ENCODE data around the gene PCDH10. TPM values are rescaled to one million over a fixed set of nuclear protein-coding genes. Genes with fewer than 3 reads are reported as not detected.
"Not testable (repeated sequence)": the region's sequence is repeated elsewhere in the genome, so short reads cannot be mapped to it uniquely, and the experiment has no call there.

Gene PCDH10
- total RNA-seq, 3 donors from 2014 or later: 0.33 to 0.44 TPM; not detected in 1

GRCh38 chr4:133190098-133190497 lies 41.0 kb downstream of the PCDH10 start:
- TF ChIP-seq POLR2A (IDR thresholded peaks at IDR 0.05) (no peak), CTCF (IDR thresholded peaks at IDR 0.05) (no peak), POLR2AphosphoS5 (IDR thresholded peaks at IDR 0.05) (no peak)
- Histone ChIP-seq H3K4me3 (no peak overlapping the region), H3K36me3 (no peaks in the 10 kb centered on the region), H3K9me3 (no peaks in the 10 kb centered on the region), H3K27me3 (no peaks in the 10 kb centered on the region), H3K4me1 (no peaks in the 10 kb centered on the region), H3K27ac (no peak overlapping the region)
- intact Hi-C loops (cut with DNase I; ENCODE audit: low total_unique reads): no loop called here
- no peak for DNase-seq (ENCODE audit: low spot score in 2 of 2)

- H3K27me3 ChIP-seq: no peaks in the 10 kb centered on the region
- DNase-seq (ENCODE audit: low spot score in 2 of 2): no peak
- no peak overlapping the region for H3K27ac ChIP-seq
- TF ChIP-seq POLR2A (IDR thresholded peaks at IDR 0.05): no peak
- no peaks in the 10 kb centered on the region for H3K4me1 ChIP-seq
- intact Hi-C loops (cut with DNase I; ENCODE audit: low total_unique reads): no loop called here
- no peak overlapping the region for H3K4me3 ChIP-seq
- H3K9me3 ChIP-seq: no peaks in the 10 kb centered on the region
- H3K36me3 ChIP-seq: no peaks in the 10 kb centered on the region
Measured at GRCh38 chr4:133208694-133209285, 59.7 kb downstream of the PCDH10 start.

- H3K27ac ChIP-seq: no peak overlapping the region
- intact Hi-C loops (cut with DNase I; ENCODE audit: low total_unique reads): no loop called here
- TF ChIP-seq CTCF (IDR thresholded peaks at IDR 0.05) (no peak), POLR2A (IDR thresholded peaks at IDR 0.05) (no peak), POLR2AphosphoS5 (IDR thresholded peaks at IDR 0.05) (no peak)
- DNase-seq (ENCODE audit: low spot score in 2 of 2): no peak
- no peaks in the 10 kb centered on the region for H3K27me3 ChIP-seq
- no peaks in the 10 kb centered on the region for H3K4me1 ChIP-seq
- no peaks in the 10 kb centered on the region for H3K36me3 ChIP-seq
- no peak overlapping the region for H3K4me3 ChIP-seq
- H3K9me3 ChIP-seq: no peaks in the 10 kb centered on the region
Measured at GRCh38 chr4:133233922-133234321, 84.8 kb downstream of the PCDH10 start.

DNA sequence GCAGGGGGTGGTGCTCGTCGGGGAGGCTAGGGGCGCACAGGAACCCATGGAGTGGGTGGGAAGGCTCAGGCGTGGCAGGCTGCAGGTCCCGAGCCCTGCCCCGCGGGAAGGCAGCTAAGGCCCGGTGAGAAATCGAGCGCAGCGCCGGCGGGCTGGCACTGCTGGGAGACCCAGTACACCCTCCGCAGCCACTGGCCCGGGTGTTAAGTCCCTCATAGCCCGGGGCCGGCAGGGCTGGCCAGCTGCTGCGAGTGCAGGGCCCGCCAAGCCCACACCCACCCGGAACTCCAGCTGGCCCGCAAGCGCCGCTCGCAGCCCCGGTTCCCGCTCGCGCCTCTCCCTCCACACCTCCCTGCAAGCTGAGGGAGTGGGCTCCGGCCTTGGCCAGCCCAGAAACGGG lies 91.4 kb downstream of the PCDH10 start:
- H3K27me3 ChIP-seq; H3K4me3 ChIP-seq; H3K4me1 ChIP-seq; H3K9me3 ChIP-seq; H3K36me3 ChIP-seq; intact Hi-C loops (cut with DNase I; ENCODE audit: low total_unique reads); DNase-seq (ENCODE audit: low spot score in 2 of 2); H3K27ac ChIP-seq: not testable (repeated sequence)
